Subcutaneous adipose tissue (tissue), 4 donors: ENCODE data around the gene C1orf141. TPM values are rescaled to one million over a fixed set of nuclear protein-coding genes. Genes with fewer than 3 reads are reported as not detected.

ENCODE experiments used
- CTCF ChIP-seq: fragments of 450-650 bp; IDR thresholded peaks from one replicate; pipeline ENCODE4 v1.5.1; 2016; ENCODE audit warnings: low read depth, mild to moderate bottlenecking, control low read depth, antibody characterized with exemption, moderate library complexity
- total RNA-seq, 4 donors: library from RNA; depleted of rRNA; stranded (reverse); fragments of >200 nt; gene quantifications; one replicate each; pipeline ENCODE4 v1.1.0, GENCODE V29; 2016

C1orf141 gene
- total RNA-seq, 4 donors from 2014 or later, result 0.34 TPM; not detected in 3

GRCh38 chr1:67169932-67170331, 35.2 kb upstream of the C1orf141 start:
- no peak for TF ChIP-seq CTCF

GRCh38 chr1:67169496-67169895, 34.7 kb upstream of the C1orf141 start:
- no peak for TF ChIP-seq CTCF

GRCh38 chr1:67166196-67166595, 31.4 kb upstream of the C1orf141 start, which contains the start of gene IL23R:
Gene IL23R, plus strand, starts transcription at chr1:67166454. Its CDS starts 1,667 bp downstream, at chr1:67168121.
- no peak for TF ChIP-seq CTCF

GRCh38 chr1:67165468-67166041, 30.8 kb upstream of the C1orf141 start:
- TF ChIP-seq CTCF, result no peak

- no peak for TF ChIP-seq CTCF
Measured at GRCh38 chr1:67162954-67163353, 28.2 kb upstream of the C1orf141 start.

GRCh38 chr1:67159233-67159632, 24.5 kb upstream of the C1orf141 start:
- no peak for TF ChIP-seq CTCF

- TF ChIP-seq CTCF, result no peak
Measured at GRCh38 chr1:67158401-67158800, 23.6 kb upstream of the C1orf141 start.
